Endothelial cell of umbilical vein (primary cell): Measurements from ENCODE around the gene USP34. TPM values are rescaled to one million over a fixed set of nuclear protein-coding genes. Genes with fewer than 3 reads are reported as not detected.

Experiments used
- BruUV-seq: library from RNA; stranded (reverse); fragments of 400-500 nt; replicated peaks from 2 replicates; lab custom pipeline; 2021; lab: Mats Ljungman, UMichigan
- CTCF ChIA-PET: fragments of 300-600, 350-600 bp; sonication (Branson Sonifier 250); formaldehyde crosslinking; loops from one replicate; lab custom pipeline; 2021; ENCODE audit warnings: antibody characterized with exemption, inconsistent platforms; lab: Charles Lee
- POLR2A ChIA-PET: fragments of 300-600, 350-600 bp; sonication (Branson Sonifier 250); formaldehyde crosslinking; loops from one replicate; lab custom pipeline; 2021; ENCODE audit warnings: antibody characterized with exemption, inconsistent platforms; lab: Charles Lee
- DNase-seq: peaks from one replicate; pipeline ENCODE4 v3.0.0-alpha.2; 2011; ENCODE audit warnings: low read depth, low spot score
- FAIRE-seq: peaks from 2 replicates; lab custom pipeline; 2011; peaks lifted over from hg19 to GRCh38; lab: Jason Lieb, UNC
- H2AFZ ChIP-seq: 2 replicates; pipeline ENCODE4 v1.6.0; 2012; ENCODE audit warnings: low read depth, low read length, control low read depth, inconsistent platforms
- H3K27ac ChIP-seq: 2 replicates; pipeline ENCODE4 v1.5.1; 2011; ENCODE audit warnings: low read depth, mild to moderate bottlenecking, control low read depth, low read length, moderate library complexity; ENCODE audit not compliant: insufficient read depth
- H3K27me3 ChIP-seq, 2 experiments: 2 replicates each; pipeline versions ENCODE4 v1.6.0 to v1.6.1; 2011; ENCODE audit warnings: low read length in 2 of 2, mixed read lengths in 1 of 2; ENCODE audit not compliant: control insufficient read depth in 2 of 2, insufficient read depth in 2 of 2
- H3K36me3 ChIP-seq, 2 experiments: 2 replicates in 1 of 2; 3 replicates in 1 of 2; pipeline ENCODE4 v1.5.1; 2011; ENCODE audit warnings: low read length in 2 of 2, mild to moderate bottlenecking in 1 of 2, moderate library complexity in 1 of 2; ENCODE audit not compliant: control insufficient read depth in 2 of 2, insufficient read depth in 2 of 2; ENCODE audit errors: extremely low read depth in 1 of 2
- H3K4me1 ChIP-seq: 3 replicates; pipeline ENCODE4 v1.5.1; 2011; ENCODE audit warnings: mild to moderate bottlenecking, low read length; ENCODE audit not compliant: control insufficient read depth, insufficient read depth; ENCODE audit errors: extremely low read depth
- H3K4me2 ChIP-seq: 2 replicates; pipeline ENCODE4 v1.6.1; 2011; ENCODE audit warnings: low read length, control low read depth, mixed read lengths; ENCODE audit not compliant: insufficient read depth
- H3K4me3 ChIP-seq, 3 experiments: fragments of 200-600 bp in 1 of 3; sonication (generic), shearing (Covaris generic) in 1 of 3; replicated peaks in 1 of 3; 2 replicates each; pipeline ENCODE4 v1.5.1; 2011 to 2016; ENCODE audit warnings: control low read depth in 3 of 3, low read length in 3 of 3, mild to moderate bottlenecking in 2 of 3, inconsistent platforms in 1 of 3, low read depth in 1 of 3, moderate library complexity in 1 of 3; ENCODE audit not compliant: insufficient read depth in 1 of 3
- H3K79me2 ChIP-seq: 2 replicates; pipeline ENCODE4 v1.6.0; 2012; ENCODE audit warnings: low read length, inconsistent platforms; ENCODE audit not compliant: control insufficient read depth, insufficient read depth
- H3K9ac ChIP-seq: replicated peaks from 2 replicates; pipeline ENCODE3; 2011; ENCODE audit warnings: low read length, control low read depth; ENCODE audit not compliant: insufficient read depth; ENCODE audit errors: extremely low read depth
- H3K9me1 ChIP-seq: replicated peaks from 3 replicates; pipeline ENCODE4 v1.6.0; 2011; ENCODE audit warnings: mild to moderate bottlenecking, low read length; ENCODE audit not compliant: control insufficient read depth, insufficient read depth; ENCODE audit errors: extremely low read depth
- H3K9me3 ChIP-seq: replicated peaks from 2 replicates; pipeline ENCODE4 v1.5.1; 2012; ENCODE audit warnings: low read length, inconsistent platforms; ENCODE audit not compliant: control insufficient read depth, insufficient read depth
- H4K20me1 ChIP-seq: replicated peaks from 2 replicates; pipeline ENCODE3; 2011; ENCODE audit warnings: mild to moderate bottlenecking, low read length; ENCODE audit not compliant: control insufficient read depth, insufficient read depth; ENCODE audit errors: extremely low read depth
- EZH2 ChIP-seq: IDR thresholded peaks from 2 replicates; pipeline ENCODE4 v1.6.1; 2012; ENCODE audit warnings: borderline replicate concordance, low read depth, mild to moderate bottlenecking, moderate library complexity, low read length, inconsistent platforms; ENCODE audit not compliant: severe bottlenecking
- FOS ChIP-seq: IDR thresholded peaks from 2 replicates; pipeline ENCODE4 v1.6.1; 2011; ENCODE audit warnings: mild to moderate bottlenecking, low read length, moderate library complexity, borderline replicate concordance; ENCODE audit not compliant: insufficient read depth
- GATA2 ChIP-seq: IDR thresholded peaks from 2 replicates; pipeline ENCODE4 v1.7.0; 2011; ENCODE audit warnings: low read depth, mild to moderate bottlenecking, moderate library complexity, mixed read lengths, low read length; ENCODE audit not compliant: insufficient read length, insufficient read depth
- JUN ChIP-seq: IDR thresholded peaks from 2 replicates; pipeline ENCODE4 v1.6.1; 2011; ENCODE audit warnings: borderline replicate concordance, low read depth; ENCODE audit not compliant: insufficient read length, insufficient read depth
- MYC ChIP-seq: IDR thresholded peaks from one replicate; pipeline ENCODE4 v1.6.1; 2011; ENCODE audit warnings: mild to moderate bottlenecking, low read depth, low read length
- POLR2A ChIP-seq: IDR thresholded peaks from 2 replicates; pipeline ENCODE4 v1.6.1; 2012; ENCODE audit warnings: low read depth, mild to moderate bottlenecking, control low read depth, low read length
- POLR2AphosphoS5 ChIP-seq: IDR thresholded peaks from 2 replicates; pipeline ENCODE4 v1.6.1; 2012; ENCODE audit warnings: low read depth, mild to moderate bottlenecking, control low read depth, low read length, moderate library complexity; ENCODE audit not compliant: insufficient read depth
- dilution Hi-C: fragments of 300-500 bp; cut with MboI; formaldehyde crosslinking; loops from one replicate; pipeline ENCODE4 v1.15.0; 2019; ENCODE audit warnings: low sequenced_read_pairs; ENCODE audit not compliant: extremely low pct_ligation_motif_present
- intact Hi-C: fragments of 100-400 bp; cut with micrococcal nuclease; formaldehyde crosslinking; loops from one replicate; pipeline ENCODE4 v1.10.0; 2022
- polyA plus RNA-seq, 4 experiments: library from polyadenylated mRNA; depleted of rRNA in 3 of 4; stranded (reverse) in 3 of 4; unstranded in 1 of 4; fragments of >200 nt; gene quantifications; 2 replicates each; pipeline versions ENCODE4 v1.2.1 to v1.2.3, GENCODE V29; 2011 to 2012; ENCODE audit warnings: missing spikeins in 1 of 4
- total RNA-seq: library from RNA; stranded (reverse); gene quantifications from 2 replicates; pipeline ENCODE4 v1.2.3, GENCODE V29; 2021
- TF ChIP-seq, protein P1 (sequence below), 2 donors: IDR thresholded peaks; 1 replicate in 1 of 2; 2 replicates in 1 of 2; pipeline ENCODE4 v1.5.1; 2011; ENCODE audit warnings: low read length in 2 of 2, mild to moderate bottlenecking in 2 of 2, moderate library complexity in 2 of 2, control low read depth in 1 of 2, inconsistent platforms in 1 of 2, low read depth in 1 of 2; ENCODE audit not compliant: insufficient read depth in 1 of 2; ENCODE audit errors: extremely low read depth in 1 of 2
- TF ChIP-seq, protein P2 (sequence below): IDR thresholded peaks from 2 replicates; pipeline ENCODE4 v1.6.1; 2011; ENCODE audit not compliant: insufficient read depth, insufficient read length

The USP34 gene
- total and polyA plus RNA-seq, 2 donors (not counting 3 experiments of a cell fraction or from before 2014, with no cell fraction given), result 46.3 to 96.9 TPM

DNA sequence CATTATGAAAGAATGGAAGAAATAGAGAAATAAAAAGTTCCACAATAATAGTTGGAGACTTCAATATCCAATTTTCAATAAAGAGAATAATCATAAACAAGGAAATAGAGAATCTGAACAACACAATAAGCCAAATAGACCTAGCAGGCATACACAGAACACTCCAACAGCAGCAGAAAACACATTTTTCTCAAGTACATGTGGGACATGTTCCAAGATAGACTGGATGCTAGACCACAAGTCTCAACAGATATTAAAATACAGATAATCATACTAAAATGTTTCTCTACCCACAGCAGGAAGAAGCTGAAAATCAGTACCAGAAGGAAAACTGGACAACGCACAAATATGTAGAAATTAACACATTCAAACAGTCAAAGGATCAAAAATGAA lies 113.9 kb downstream of the USP34 start:
- Histone ChIP-seq H3K79me2 (peaks cover 48% of the 10 kb centered on the region), H3K4me3 (no peak overlapping the region), H2AFZ (no peak overlapping the region), H3K4me2 (no peak overlapping the region), H3K9me3 (no peaks in the 10 kb centered on the region), H3K9me1 (no peaks in the 10 kb centered on the region), H3K9ac (no peak overlapping the region), H3K27ac (no peak overlapping the region), H3K27me3 (no peaks in the 10 kb centered on the region), H3K4me1 (no peaks in the 10 kb centered on the region), H3K36me3 (no peaks in the 10 kb centered on the region), H4K20me1 (no peaks in the 10 kb centered on the region)
- no TSS peak for BruUV-seq
- intact Hi-C loops (no loop called here), dilution Hi-C loops (no loop called here)
- no peak for TF ChIP-seq JUN
- no peak for TF ChIP-seq POLR2A
- no peak for DNase-seq
- POLR2A ChIA-PET, result no interaction called here
- no peak for FAIRE-seq
- CTCF ChIA-PET, result interaction anchor here (1.6 kb wide), 1 partner anchor 69 kb away, joined by 5 read pairs; no protein-coding TSS in a partner anchor

DNA sequence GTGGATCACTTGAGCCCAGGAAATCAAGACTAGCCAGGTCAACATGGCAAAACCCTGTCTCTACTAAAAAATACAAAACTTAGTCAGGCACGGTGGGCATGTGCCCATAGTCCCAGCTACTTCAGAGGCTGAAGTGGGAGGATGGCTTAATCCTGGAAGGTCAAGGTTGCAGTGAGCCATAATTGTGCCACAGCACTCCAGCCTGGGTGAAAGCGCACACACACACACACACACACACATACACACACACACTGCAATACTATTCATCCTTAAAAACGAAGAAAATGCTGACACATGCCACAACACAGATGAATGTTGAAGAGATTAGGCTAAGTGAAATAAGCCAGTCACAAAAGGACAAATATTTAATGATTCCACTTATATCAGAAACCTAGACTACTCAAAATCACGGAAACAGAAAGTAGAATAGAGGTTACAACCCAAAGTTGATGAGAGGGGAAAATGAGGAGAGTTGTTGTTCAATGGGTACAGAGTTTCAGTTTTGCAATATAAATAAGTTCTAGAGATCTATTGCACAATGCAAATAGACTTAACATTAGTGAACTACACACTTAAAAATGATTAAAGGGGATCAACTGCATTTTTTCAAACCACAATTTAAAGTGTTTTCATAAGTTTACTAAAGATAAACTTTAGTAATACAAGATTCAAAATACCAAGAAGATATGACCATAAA lies 114.5 kb downstream of the USP34 start:
- Histone ChIP-seq H3K9ac (no peak overlapping the region), H3K4me3 (no peak overlapping the region), H3K36me3 (no peaks in the 10 kb centered on the region), H3K4me2 (no peak overlapping the region), H3K27me3 (no peaks in the 10 kb centered on the region), H3K9me3 (no peaks in the 10 kb centered on the region), H3K4me1 (no peaks in the 10 kb centered on the region), H3K79me2 (peaks cover 42% of the 10 kb centered on the region), H3K9me1 (no peaks in the 10 kb centered on the region), H4K20me1 (no peaks in the 10 kb centered on the region), H2AFZ (no peak overlapping the region), H3K27ac (no peak overlapping the region)
- intact Hi-C loops (no loop called here), dilution Hi-C loops (no loop called here)
- ChIA-PET CTCF (no interaction called here), POLR2A (no interaction called here)
- DNase-seq (no peak), FAIRE-seq (no peak)
- TF ChIP-seq, protein P1, sequence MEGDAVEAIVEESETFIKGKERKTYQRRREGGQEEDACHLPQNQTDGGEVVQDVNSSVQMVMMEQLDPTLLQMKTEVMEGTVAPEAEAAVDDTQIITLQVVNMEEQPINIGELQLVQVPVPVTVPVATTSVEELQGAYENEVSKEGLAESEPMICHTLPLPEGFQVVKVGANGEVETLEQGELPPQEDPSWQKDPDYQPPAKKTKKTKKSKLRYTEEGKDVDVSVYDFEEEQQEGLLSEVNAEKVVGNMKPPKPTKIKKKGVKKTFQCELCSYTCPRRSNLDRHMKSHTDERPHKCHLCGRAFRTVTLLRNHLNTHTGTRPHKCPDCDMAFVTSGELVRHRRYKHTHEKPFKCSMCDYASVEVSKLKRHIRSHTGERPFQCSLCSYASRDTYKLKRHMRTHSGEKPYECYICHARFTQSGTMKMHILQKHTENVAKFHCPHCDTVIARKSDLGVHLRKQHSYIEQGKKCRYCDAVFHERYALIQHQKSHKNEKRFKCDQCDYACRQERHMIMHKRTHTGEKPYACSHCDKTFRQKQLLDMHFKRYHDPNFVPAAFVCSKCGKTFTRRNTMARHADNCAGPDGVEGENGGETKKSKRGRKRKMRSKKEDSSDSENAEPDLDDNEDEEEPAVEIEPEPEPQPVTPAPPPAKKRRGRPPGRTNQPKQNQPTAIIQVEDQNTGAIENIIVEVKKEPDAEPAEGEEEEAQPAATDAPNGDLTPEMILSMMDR (IDR thresholded peaks at IDR 0.05; ENCODE audit: extremely low read depth in 1 of 2, insufficient read depth in 1 of 2, low read depth in 1 of 2, low read length in 2 of 2), result no peak
- TF ChIP-seq GATA2 (no peak), POLR2A (no peak), JUN (no peak), FOS (no peak), EZH2 (no peak), POLR2AphosphoS5 (no peak), MYC (no peak)
- TF ChIP-seq, protein P2, sequence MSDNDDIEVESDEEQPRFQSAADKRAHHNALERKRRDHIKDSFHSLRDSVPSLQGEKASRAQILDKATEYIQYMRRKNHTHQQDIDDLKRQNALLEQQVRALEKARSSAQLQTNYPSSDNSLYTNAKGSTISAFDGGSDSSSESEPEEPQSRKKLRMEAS, result no peak
- BruUV-seq, result TSS peak; percentile 5
